Measurements from ENCODE around the gene DGKB. TPM values are rescaled to one million over a fixed set of nuclear protein-coding genes. Genes with fewer than 3 reads are reported as not detected.

Gene DGKB
- total RNA-seq, 1 donor = not detected

- H3K4me3 ChIP-seq (ENCODE audit: low read depth, low read length) = no peak overlapping the region
- no peak for DNase-seq (ENCODE audit: low read depth)
- TF ChIP-seq CTCF (IDR thresholded peaks at IDR 0.05; ENCODE audit: insufficient read depth, low read depth, low read length) = no peak
These were observed 579.8 kb downstream of the DGKB start for GRCh38 chr7:14322724-14323123.

- TF ChIP-seq CTCF (IDR thresholded peaks at IDR 0.05; ENCODE audit: insufficient read depth, low read depth, low read length) = no peak
- H3K4me3 ChIP-seq (ENCODE audit: low read depth, low read length) = no peak overlapping the region
- DNase-seq (ENCODE audit: low read depth) = no peak
These were observed 580.6 kb downstream of the DGKB start for GRCh38 chr7:14321947-14322346.

GRCh38 chr7:14309432-14309831 lies 593.1 kb downstream of the DGKB start:
- no peak overlapping the region for H3K4me3 ChIP-seq (ENCODE audit: low read depth, low read length)
- TF ChIP-seq CTCF (IDR thresholded peaks at IDR 0.05; ENCODE audit: insufficient read depth, low read depth, low read length) = no peak
- no peak for DNase-seq (ENCODE audit: low read depth)

DNA sequence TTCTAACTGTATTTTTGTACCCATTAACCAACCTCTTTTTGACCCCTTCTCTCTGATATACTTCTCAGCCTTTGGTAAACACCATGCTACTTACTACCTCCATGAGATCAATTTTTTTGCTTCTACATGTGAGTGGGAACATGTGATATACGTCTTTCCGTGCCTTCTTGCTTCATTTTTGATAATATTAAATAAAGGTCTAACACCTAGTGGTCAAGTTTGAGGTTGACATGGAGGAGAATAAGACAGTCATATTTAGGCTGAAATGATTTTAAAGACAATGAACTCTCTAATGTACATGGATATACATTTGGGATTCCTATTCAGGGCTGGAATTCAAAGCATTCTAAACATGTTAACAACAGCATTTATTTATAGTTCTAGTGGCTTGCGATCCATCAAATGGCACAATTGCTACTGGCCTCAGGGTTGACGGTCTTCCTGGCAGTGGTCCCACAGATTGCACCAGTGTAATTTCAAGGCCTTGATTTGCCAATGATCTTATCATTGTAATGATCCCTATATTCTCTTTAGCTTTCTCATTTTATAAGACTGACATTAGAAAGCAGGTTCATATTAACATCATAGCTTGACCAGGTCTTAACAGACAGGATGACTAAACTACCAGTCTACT lies 597.2 kb downstream of the DGKB start:
- DNase-seq (ENCODE audit: low read depth) = no peak
- TF ChIP-seq CTCF (IDR thresholded peaks at IDR 0.05; ENCODE audit: insufficient read depth, low read depth, low read length) = peak; percentile 9
- no peak overlapping the region for H3K4me3 ChIP-seq (ENCODE audit: low read depth, low read length)

GRCh38 chr7:14303536-14303935 lies 599.0 kb downstream of the DGKB start:
- H3K4me3 ChIP-seq (ENCODE audit: low read depth, low read length) = no peak overlapping the region
- no peak for DNase-seq (ENCODE audit: low read depth)
- no peak for TF ChIP-seq CTCF (IDR thresholded peaks at IDR 0.05; ENCODE audit: insufficient read depth, low read depth, low read length)

DNA sequence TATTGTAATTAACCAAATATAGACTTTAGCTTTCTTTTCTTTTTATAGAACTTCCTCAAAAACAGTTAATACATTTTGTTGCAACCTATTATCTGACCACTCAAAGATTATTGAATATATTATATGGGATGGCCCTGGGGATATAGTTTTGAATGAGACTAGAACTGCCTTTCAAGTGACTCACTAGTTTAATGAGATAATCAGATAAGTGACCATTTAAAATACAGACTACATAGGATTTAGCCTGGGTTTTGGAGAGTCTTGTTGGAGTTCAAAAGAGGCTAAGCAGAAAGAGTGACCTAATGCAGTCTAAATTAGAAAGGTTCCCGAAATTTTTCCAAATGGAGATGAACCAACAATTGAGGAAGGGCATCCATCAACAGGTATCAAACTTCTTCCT lies 607.9 kb downstream of the DGKB start:
- no peak for TF ChIP-seq CTCF (IDR thresholded peaks at IDR 0.05; ENCODE audit: insufficient read depth, low read depth, low read length)
- no peak overlapping the region for H3K4me3 ChIP-seq (ENCODE audit: low read depth, low read length)
- DNase-seq (ENCODE audit: low read depth) = no peak

GRCh38 chr7:14293434-14293833 lies 609.1 kb downstream of the DGKB start:
- no peak overlapping the region for H3K4me3 ChIP-seq (ENCODE audit: low read depth, low read length)
- TF ChIP-seq CTCF (IDR thresholded peaks at IDR 0.05; ENCODE audit: insufficient read depth, low read depth, low read length) = no peak
- no peak for DNase-seq (ENCODE audit: low read depth)

All from fibroblast of villous mesenchyme (primary cell).